Retinal pigment epithelial cell (primary cell): Measurements from ENCODE around the gene GLIS2.

ENCODE experiments used
- DNase-seq: peaks from one replicate; pipeline ENCODE4 v3.0.0-alpha.2; 2010; ENCODE audit warnings: low read depth
- H3K4me3 ChIP-seq: 2 replicates; pipeline ENCODE4 v1.5.1; 2011; ENCODE audit warnings: mild to moderate bottlenecking, low read length, control low read depth, moderate library complexity
- CTCF ChIP-seq: conservative IDR thresholded peaks from 2 replicates; pipeline ENCODE4 v1.5.1; 2011; ENCODE audit warnings: low read depth, low read length, control low read depth, inconsistent platforms

GLIS2 gene

GRCh38 chr16:4344983-4345835 is 29.3 kb downstream of the GLIS2 start:
- no peak overlapping the region for H3K4me3 ChIP-seq
- peak; percentile 67 for DNase-seq
- no peak for TF ChIP-seq CTCF

- H3K4me3 ChIP-seq, result no peak overlapping the region
- no peak for DNase-seq
- no peak for TF ChIP-seq CTCF
These were observed 30.2 kb downstream of the GLIS2 start for GRCh38 chr16:4345836-4346781.

GRCh38 chr16:4347010-4347409 is 31.1 kb downstream of the GLIS2 start:
- DNase-seq, result no peak
- TF ChIP-seq CTCF, result no peak
- H3K4me3 ChIP-seq, result no peak overlapping the region

- no peak overlapping the region for H3K4me3 ChIP-seq
- DNase-seq, result no peak
- TF ChIP-seq CTCF, result no peak
These were observed 32.1 kb downstream of the GLIS2 start for GRCh38 chr16:4347765-4348509.

GRCh38 chr16:4349332-4349731 is 33.5 kb downstream of the GLIS2 start:
- DNase-seq, result no peak
- H3K4me3 ChIP-seq, result no peak overlapping the region
- TF ChIP-seq CTCF, result no peak

GRCh38 chr16:4350365-4350786 is 34.5 kb downstream of the GLIS2 start:
- no peak for TF ChIP-seq CTCF
- DNase-seq, result no peak
- peak overlapping the region; percentile 79 for H3K4me3 ChIP-seq
